Esophagus squamous epithelium (tissue), 5 donors: ENCODE measurements around the gene SIX3. TPM values are rescaled to one million over a fixed set of nuclear protein-coding genes. Genes with fewer than 3 reads are reported as not detected.
A peak's percentile ranks its signal among the peaks of the same experiment; 100 is the strongest.

Experiments used
- DNase-seq: peaks from one replicate; lab custom pipeline; 2025; lab: John Stamatoyannopoulos, UW
- H3K27ac ChIP-seq, 4 donors: fragments of 200-600 bp; sonication (generic); one replicate each; pipeline ENCODE4 v1.5.1; 2016 to 2019; ENCODE audit warnings: mild to moderate bottlenecking in 1 of 4
- H3K27me3 ChIP-seq, 4 donors: fragments of 200-600 bp; sonication (generic); 1 replicate in 3 of 4; 2 replicates in 1 of 4; pipeline versions ENCODE4 v1.5.1 to v1.6.0; 2017 to 2021; ENCODE audit warnings: antibody characterized with exemption in 1 of 4
- H3K36me3 ChIP-seq, 3 donors: fragments of 200-600 bp; sonication (generic); one replicate each; pipeline ENCODE4 v1.5.1; 2016 to 2019
- H3K4me1 ChIP-seq, 3 donors: fragments of 200-600 bp; sonication (generic); one replicate each; pipeline ENCODE4 v1.5.1; 2017 to 2019
- H3K4me3 ChIP-seq, 4 donors: fragments of 200-600 bp; sonication (generic); 1 replicate in 3 of 4; 2 replicates in 1 of 4; pipeline ENCODE4 v1.5.1; 2016 to 2019; ENCODE audit warnings: mild to moderate bottlenecking in 2 of 4, moderate library complexity in 1 of 4
- H3K9me3 ChIP-seq, 3 donors: fragments of 200-600 bp; sonication (generic); one replicate each; pipeline ENCODE4 v1.5.1; 2016 to 2019
- CTCF ChIP-seq, 6 experiments: fragments of 450-650 bp in 4 of 6; fragments of 200-600 bp in 2 of 6; sonication (generic) in 2 of 6; IDR thresholded peaks; one replicate each; pipeline ENCODE4 v1.5.1; 2016 to 2019; ENCODE audit warnings: antibody characterized with exemption in 6 of 6, mild to moderate bottlenecking in 4 of 6, moderate library complexity in 4 of 6
- POLR2A ChIP-seq, 4 donors: fragments of 450-650 bp; IDR thresholded peaks; one replicate each; pipeline ENCODE4 v1.6.1; 2017; ENCODE audit warnings: antibody characterized with exemption in 4 of 4, mild to moderate bottlenecking in 4 of 4, moderate library complexity in 3 of 4
- WGBS, 2 donors: methylation state at CpG; one replicate each; pipeline ENCODE4 v1.1.5; 2018; 5-methylcytosine and 5-hydroxymethylcytosine counted together
- intact Hi-C: fragments of 100-400 bp; cut with DNase I; formaldehyde crosslinking; loops from one replicate; pipeline ENCODE4 v1.15.0; 2022
- total RNA-seq, 4 donors: library from RNA; depleted of rRNA; stranded (reverse); fragments of >200 nt; gene quantifications; one replicate each; pipeline ENCODE4 v1.1.0, GENCODE V29; 2016
- donor health status: DM: yes; HTN: yes; CAD: no.

SIX3 gene
- total RNA-seq, 4 donors from 2014 or later: not detected

DNA sequence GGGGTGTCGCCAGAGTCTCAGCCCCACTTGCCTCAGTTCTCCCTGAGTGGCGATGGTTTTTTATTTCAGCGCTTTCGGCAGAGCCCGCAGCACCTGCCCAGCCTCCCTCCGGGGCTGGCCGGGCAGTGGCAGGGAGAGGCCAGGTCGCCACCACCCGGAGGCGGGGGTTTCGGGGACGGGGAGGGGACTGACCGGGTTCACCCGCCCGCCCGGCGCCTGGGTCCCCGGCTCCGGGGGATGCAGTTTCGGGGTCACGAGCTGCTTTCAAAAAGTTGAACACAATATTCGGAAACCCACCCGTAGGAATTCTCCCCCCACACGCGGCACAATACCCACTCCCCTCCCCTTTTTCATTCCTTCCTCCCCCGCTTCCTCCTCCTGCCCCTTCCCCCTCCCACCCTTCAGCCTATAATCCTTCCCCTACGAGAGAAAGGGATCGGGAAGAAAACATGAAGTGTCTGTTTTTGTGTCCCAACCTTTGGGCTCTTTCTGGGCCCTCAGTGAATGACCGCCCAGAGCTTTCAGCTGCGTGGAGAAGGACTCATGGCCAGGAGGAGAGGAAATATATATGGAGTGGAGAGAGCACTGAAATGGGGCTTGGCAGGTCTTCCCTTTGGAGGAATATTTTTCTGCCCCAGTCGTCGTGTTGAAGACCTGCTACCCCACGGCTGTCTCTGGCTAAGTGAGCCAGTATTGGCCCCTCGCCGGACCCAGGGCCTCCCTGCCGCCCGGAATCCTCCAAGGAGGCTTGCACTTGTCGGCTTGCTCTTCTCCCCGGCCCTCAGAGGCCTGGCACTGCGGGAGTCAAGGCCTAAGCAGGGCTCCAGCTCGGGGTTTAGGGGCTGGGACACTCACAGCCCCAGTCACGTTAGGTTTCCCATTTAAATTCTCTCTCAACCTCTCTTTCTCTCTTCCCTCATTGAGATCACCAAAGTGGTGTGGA is 2.1 kb upstream of the SIX3 start:
- DNase-seq: no peak
- 16 to 19% methylated on average over 21 of the region's 42 CpGs for WGBS, 2 donors
- intact Hi-C loops: no loop called here
- TF ChIP-seq POLR2A (IDR thresholded peaks at IDR 0.05) (no peak), CTCF (IDR thresholded peaks at IDR 0.05) (no peak)
- peak overlapping the region in 3 of 4 donors; percentile 16 to 57 (median 24) for H3K4me3 ChIP-seq
- H3K9me3 ChIP-seq: no peaks in the 10 kb centered on the region
- H3K27ac ChIP-seq: no peak overlapping the region
- H3K27me3 ChIP-seq: peaks cover 53 to 100% (median 80%) of the 10 kb centered on the region in 4 donors
- H3K4me1 ChIP-seq: peaks cover 46 to 83% (median 54%) of the 10 kb centered on the region in 3 donors
- H3K36me3 ChIP-seq: no peaks in the 10 kb centered on the region

- intact Hi-C loops: no loop called here
- Histone ChIP-seq H3K27ac (no peak overlapping the region), H3K4me1 (peaks cover 44 to 82% (median 54%) of the 10 kb centered on the region in 3 donors), H3K4me3 (no peak overlapping the region), H3K27me3 (peaks cover 56 to 100% (median 80%) of the 10 kb centered on the region in 4 donors), H3K36me3 (no peaks in the 10 kb centered on the region), H3K9me3 (no peaks in the 10 kb centered on the region)
- TF ChIP-seq CTCF (IDR thresholded peaks at IDR 0.05): no peak
- no peak for TF ChIP-seq POLR2A (IDR thresholded peaks at IDR 0.05)
- WGBS, 2 donors: 55 to 61% methylated on average over 14 of the region's 14 CpGs
- no peak for DNase-seq
Observed at GRCh38 chr2:44940049-44940494, 1.4 kb upstream of the SIX3 start.

- Histone ChIP-seq H3K27ac (no peak overlapping the region), H3K4me3 (peak overlapping the region in 3 of 4 donors; percentile 28 to 60 (median 38)), H3K27me3 (peaks cover 48 to 100% (median 76%) of the 10 kb centered on the region in 4 donors), H3K36me3 (no peaks in the 10 kb centered on the region), H3K4me1 (peaks cover 41 to 74% (median 50%) of the 10 kb centered on the region in 3 donors), H3K9me3 (no peaks in the 10 kb centered on the region)
- DNase-seq: no peak
- TF ChIP-seq POLR2A (IDR thresholded peaks at IDR 0.05): no peak
- no peak for TF ChIP-seq CTCF (IDR thresholded peaks at IDR 0.05)
- 24 to 27% methylated on average over 10 to 17 of the region's 25 CpGs for WGBS, 2 donors
- intact Hi-C loops: no loop called here
Observed at GRCh38 chr2:44940732-44941464, 604 bp upstream of the SIX3 start.

DNA sequence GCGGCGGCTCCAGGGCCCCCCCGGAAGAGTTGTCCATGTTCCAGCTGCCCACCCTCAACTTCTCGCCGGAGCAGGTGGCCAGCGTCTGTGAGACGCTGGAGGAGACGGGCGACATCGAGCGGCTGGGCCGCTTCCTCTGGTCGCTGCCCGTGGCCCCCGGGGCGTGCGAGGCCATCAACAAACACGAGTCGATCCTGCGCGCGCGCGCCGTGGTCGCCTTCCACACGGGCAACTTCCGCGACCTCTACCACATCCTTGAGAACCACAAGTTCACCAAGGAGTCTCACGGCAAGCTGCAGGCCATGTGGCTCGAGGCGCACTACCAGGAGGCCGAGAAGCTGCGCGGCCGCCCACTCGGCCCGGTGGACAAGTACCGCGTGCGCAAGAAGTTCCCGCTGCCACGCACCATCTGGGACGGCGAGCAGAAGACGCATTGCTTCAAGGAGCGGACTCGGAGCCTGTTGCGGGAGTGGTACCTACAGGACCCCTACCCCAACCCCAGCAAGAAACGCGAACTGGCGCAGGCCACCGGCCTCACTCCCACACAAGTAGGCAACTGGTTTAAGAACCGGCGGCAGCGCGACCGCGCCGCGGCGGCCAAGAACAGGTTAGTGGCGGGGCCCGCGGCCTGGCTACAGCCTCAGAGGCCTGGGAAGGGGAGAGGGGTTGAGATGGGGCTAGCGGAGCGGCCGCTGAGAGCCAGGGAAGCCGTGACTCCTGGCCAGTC is 965 bp downstream of the SIX3 start:
- H3K36me3 ChIP-seq: no peaks in the 10 kb centered on the region
- no peak for DNase-seq
- H3K27ac ChIP-seq: no peak overlapping the region
- intact Hi-C loops: no loop called here
- 27% methylated on average over 5 of the region's 69 CpGs; no CpG with 5 or more reads in 1 of the 2 donors for WGBS, 2 donors
- peaks cover 46 to 100% (median 64%) of the 10 kb centered on the region in 4 donors for H3K27me3 ChIP-seq
- no peaks in the 10 kb centered on the region for H3K9me3 ChIP-seq
- H3K4me1 ChIP-seq: peaks cover 39 to 68% (median 50%) of the 10 kb centered on the region in 3 donors
- peak overlapping the region in 3 of 4 donors; percentile 28 to 60 (median 38) for H3K4me3 ChIP-seq
- TF ChIP-seq CTCF (IDR thresholded peaks at IDR 0.05) (no peak), POLR2A (IDR thresholded peaks at IDR 0.05) (no peak)
